H1 (cell line): Measurements from ENCODE around the gene ABLIM1. TPM values are rescaled to one million over a fixed set of nuclear protein-coding genes. Genes with fewer than 3 reads are reported as not detected.

Experiments
- ATF2 ChIP-seq: IDR thresholded peaks from 2 replicates; pipeline ENCODE4 v1.6.1; 2012; ENCODE audit warnings: low read length, inconsistent platforms
- EP300 ChIP-seq, 2 experiments: IDR thresholded peaks; 1 replicate in 1 of 2; 2 replicates in 1 of 2; pipeline ENCODE4 v1.6.1; 2011 to 2012; ENCODE audit warnings: low read depth in 2 of 2, low read length in 2 of 2, mild to moderate bottlenecking in 2 of 2, borderline replicate concordance in 1 of 2, inconsistent platforms in 1 of 2, moderate library complexity in 1 of 2
- SP4 ChIP-seq: IDR thresholded peaks from 2 replicates; pipeline ENCODE4 v1.6.1; 2012; ENCODE audit warnings: low read length, inconsistent platforms
- polyA plus RNA-seq, 7 experiments: library from polyadenylated mRNA; depleted of rRNA in 3 of 7; stranded (reverse) in 5 of 7; unstranded in 2 of 7; fragments of >200 nt in 5 of 7; fragments of 200-250 nt in 2 of 7; gene quantifications; 1 replicate in 5 of 7; 2 replicates in 1 of 7; 4 replicates in 1 of 7; pipeline versions ENCODE4 v1.2.1 to v1.2.3, GENCODE V29; 2011 to 2013; ENCODE audit warnings: missing spikeins in 2 of 7, mixed read lengths in 2 of 7
- total RNA-seq: library from RNA; stranded (reverse); fragmentation: NEBNext Ultra II Directional; extraction: Animal tissue kit (Norgen Biotek cat#: 25700); gene quantifications from 2 replicates; pipeline ENCODE4 v1.2.1, GENCODE V29; 2021

The ABLIM1 gene
- total and polyA plus RNA-seq, 2 of the 8 experiments (the other 6 are each of a cell fraction or from before 2014, with no cell fraction given), result 51.2 to 51.7 TPM

DNA sequence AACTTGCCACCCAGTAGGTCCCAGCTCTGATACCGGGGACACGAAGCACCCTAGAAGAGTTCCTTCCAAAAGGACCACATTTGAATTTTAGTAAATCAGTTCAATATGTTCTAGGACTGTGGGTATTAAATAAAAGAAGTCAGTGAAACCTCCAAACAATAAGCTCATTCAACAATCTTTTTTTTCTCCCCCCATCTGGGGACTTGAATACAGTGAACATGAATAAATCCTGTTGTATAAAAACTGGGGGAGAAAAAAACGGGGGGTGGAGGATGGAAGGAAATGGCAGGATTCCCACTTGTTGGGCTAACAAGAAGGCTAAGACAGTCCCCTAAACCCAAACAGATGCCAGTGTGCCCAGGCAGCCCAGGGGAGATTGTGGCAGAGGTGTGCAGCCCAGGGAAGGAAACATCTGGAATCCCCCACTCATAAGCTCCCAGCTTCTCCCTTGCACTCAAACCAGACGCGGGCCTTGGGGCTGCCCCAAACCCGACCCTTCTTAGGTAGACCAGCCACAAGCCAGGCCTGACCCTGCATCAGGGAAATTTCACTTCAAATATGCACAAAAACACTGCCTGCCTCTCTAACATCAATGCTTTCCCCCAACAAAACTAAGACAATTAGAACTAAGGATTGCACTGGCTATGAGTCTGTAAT lies 262.6 kb downstream of the ABLIM1 start (continued):
- TF ChIP-seq EP300 (IDR thresholded peaks at IDR 0.05; ENCODE audit: borderline replicate concordance in 1 of 2, low read depth in 2 of 2, low read length in 2 of 2) (no peak), ATF2 (no peak), SP4 (no peak)
- TF ChIP-seq, all 59 proteins: peak for 0
